Measurements from ENCODE around the gene MICAL2. TPM values are rescaled to one million over a fixed set of nuclear protein-coding genes. Genes with fewer than 3 reads are reported as not detected.

The MICAL2 gene
- total and polyA plus RNA-seq, 2 of the 8 experiments (the other 6 are each of a cell fraction or from before 2014, with no cell fraction given): 1.3 to 4.1 TPM

- Histone ChIP-seq H3K79me2 (ENCODE audit: control insufficient read depth in 1 of 2, insufficient read depth in 2 of 2, low read length in 2 of 2) (no peaks in the 10 kb centered on the region), H4K8ac (ENCODE audit: extremely low read depth, insufficient read depth, low read length) (no peak overlapping the region), H3K79me1 (ENCODE audit: low read depth, low read length) (no peaks in the 10 kb centered on the region), H2BK12ac (ENCODE audit: low read depth, low read length) (no peak overlapping the region), H3K4ac (replicated peaks; ENCODE audit: insufficient read length, low read depth, low read length) (no peak overlapping the region), H4K5ac (ENCODE audit: insufficient read length, low read depth, low read length) (no peak overlapping the region), H3K18ac (ENCODE audit: extremely low read depth, low read length) (no peak overlapping the region), H3K56ac (replicated peaks; ENCODE audit: insufficient read length, low read depth, low read length) (no peak overlapping the region), H3K14ac (ENCODE audit: insufficient read length) (no peak overlapping the region), H2BK120ac (replicated peaks; ENCODE audit: low read depth, low read length) (no peak overlapping the region), H3K4me3 (ENCODE audit: extremely low read depth in 1 of 4, insufficient read depth in 2 of 4, low read depth in 3 of 4, low read length in 4 of 4) (no peak overlapping the region), H3K36me3 (ENCODE audit: control insufficient read depth in 2 of 4, insufficient read depth in 4 of 4, low read length in 3 of 4) (no peaks in the 10 kb centered on the region), H3K9ac (replicated peaks in 1 of 4; ENCODE audit: extremely low read depth in 1 of 4, low read depth in 3 of 4, low read length in 3 of 4) (no peak overlapping the region), H3K9me3 (ENCODE audit: insufficient read depth in 2 of 2, low read depth in 1 of 2, low read length in 1 of 2) (no peaks in the 10 kb centered on the region), H2BK15ac (ENCODE audit: low read length) (no peak overlapping the region), H3K4me1 (replicated peaks in 1 of 4; ENCODE audit: control insufficient read depth in 3 of 4, insufficient read depth in 4 of 4, low read length in 3 of 4) (no peaks in the 10 kb centered on the region), H3K27ac (ENCODE audit: low read depth, low read length) (no peak overlapping the region), H3K23ac (ENCODE audit: insufficient read length) (no peak overlapping the region), H2BK5ac (ENCODE audit: low read depth, low read length) (no peak overlapping the region), H3K23me2 (ENCODE audit: low read depth, low read length) (no peaks in the 10 kb centered on the region), H2AFZ (ENCODE audit: low read length) (no peak overlapping the region), H3K4me2 (ENCODE audit: insufficient read depth in 1 of 2, low read depth in 2 of 2, low read length in 2 of 2) (no peak overlapping the region), H2BK20ac (ENCODE audit: low read length) (no peak overlapping the region), H3K27me3 (replicated peaks in 1 of 4; ENCODE audit: control insufficient read depth in 3 of 4, extremely low read depth in 1 of 4, insufficient read depth in 3 of 4, low read length in 3 of 4) (peaks cover 0 to 11% (median 10%) of the 10 kb centered on the region in 4 experiments; a peak in 5 of 7 replicates), H2AK5ac (ENCODE audit: low read depth, low read length) (no peak overlapping the region), H4K20me1 (replicated peaks in 1 of 2; ENCODE audit: control insufficient read depth in 1 of 2, insufficient read depth in 2 of 2, low read length in 2 of 2) (no peaks in the 10 kb centered on the region), H4K91ac (replicated peaks; ENCODE audit: insufficient read length, low read length) (no peak overlapping the region)
- TF ChIP-seq HDAC2 (IDR thresholded peaks at IDR 0.05; ENCODE audit: borderline replicate concordance in 1 of 2, low read depth in 2 of 2, low read length in 2 of 2): no peak
- TF ChIP-seq SP2 (IDR thresholded peaks at IDR 0.05; ENCODE audit: low read length): no peak
- DNase-seq (ENCODE audit: low read depth in 1 of 2, low spot score in 2 of 2): no peak
- ChIA-PET POLR2A (ENCODE audit: partially characterized antibody) (no interaction called here), CTCF (ENCODE audit: partially characterized antibody) (interaction anchor here (1.0 to 11.9 kb wide), 5 partner anchors 9 to 165 kb away, joined by 3 to 137 read pairs (median 4); no protein-coding TSS in a partner anchor)
- FAIRE-seq: no peak
- WGBS, 2 experiments (ENCODE audit: extremely low coverage in 1 of 2, insufficient coverage in 1 of 2, insufficient read length in 1 of 2, insufficient replicate concordance in 2 of 2, low coverage in 1 of 2, low lambda C conversion rate in 2 of 2, missing lambda C conversion rate in 1 of 2): 78% methylated on average over 9 of the region's 9 CpGs; no CpG with 5 or more reads in 1 of the 2 experiments
Measured at GRCh38 chr11:12116425-12117032, 6.1 kb downstream of the MICAL2 start.

Data from H1 (cell line).